Activated CD8-positive, alpha-beta memory T cell treated with anti-CD3 and anti-CD28 coated beads, Interleukin-2, amount 50 U/mL, for 48 hours (primary cell): ENCODE measurements around the gene RGS7BP.
A peak's percentile ranks its signal among the peaks of the same experiment; 100 is the strongest.

Source experiments
- DNase-seq: peaks from one replicate; pipeline ENCODE4 v3.0.0-alpha.2; 2020

The RGS7BP gene

GRCh38 chr5:64637144-64637543 is 131.3 kb downstream of the RGS7BP start:
- DNase-seq, result peak; percentile 52

GRCh38 chr5:64637837-64638443 is 132.1 kb downstream of the RGS7BP start:
- DNase-seq, result no peak

GRCh38 chr5:64644831-64645230 is 139.0 kb downstream of the RGS7BP start:
- DNase-seq, result no peak

- DNase-seq, result no peak
Observed at GRCh38 chr5:64646169-64646568, 140.4 kb downstream of the RGS7BP start.

- DNase-seq, result no peak
Observed at GRCh38 chr5:64649512-64649911, 143.7 kb downstream of the RGS7BP start.

GRCh38 chr5:64653766-64654560 is 148.1 kb downstream of the RGS7BP start:
- no peak for DNase-seq

- DNase-seq, result no peak
Observed at GRCh38 chr5:64654561-64654938, 148.7 kb downstream of the RGS7BP start.

- no peak for DNase-seq
Observed at GRCh38 chr5:64655596-64655995, 149.8 kb downstream of the RGS7BP start.

- DNase-seq, result no peak
Observed at GRCh38 chr5:64659289-64659688, 153.5 kb downstream of the RGS7BP start.
